Ovary (tissue), 3 donors: ENCODE results near the gene INVS.
"Not testable (repeated sequence)": the region's sequence is repeated elsewhere in the genome, so short reads cannot be mapped to it uniquely, and the experiment has no call there.

Source experiments
- EP300 ChIP-seq: sonication (generic); formaldehyde crosslinking; IDR thresholded peaks from one replicate; pipeline ENCODE4 v1.6.1; 2017; ENCODE audit warnings: antibody characterized with exemption
- POLR2A ChIP-seq: fragments of 450-650 bp; IDR thresholded peaks from one replicate; pipeline ENCODE4 v1.6.1; 2017; ENCODE audit warnings: antibody characterized with exemption, mild to moderate bottlenecking, moderate library complexity
- TF ChIP-seq, protein P1 (sequence below), 3 donors: fragments of 450-650 bp in 2 of 3; fragments of 200-600 bp in 1 of 3; IDR thresholded peaks; one replicate each; pipeline versions ENCODE4 v1.5.1 to v1.8.0; 2016 to 2022; ENCODE audit warnings: antibody characterized with exemption in 3 of 3, mild to moderate bottlenecking in 1 of 3
- donor health status: DM: no; HTN: no; CAD: no.

DNA sequence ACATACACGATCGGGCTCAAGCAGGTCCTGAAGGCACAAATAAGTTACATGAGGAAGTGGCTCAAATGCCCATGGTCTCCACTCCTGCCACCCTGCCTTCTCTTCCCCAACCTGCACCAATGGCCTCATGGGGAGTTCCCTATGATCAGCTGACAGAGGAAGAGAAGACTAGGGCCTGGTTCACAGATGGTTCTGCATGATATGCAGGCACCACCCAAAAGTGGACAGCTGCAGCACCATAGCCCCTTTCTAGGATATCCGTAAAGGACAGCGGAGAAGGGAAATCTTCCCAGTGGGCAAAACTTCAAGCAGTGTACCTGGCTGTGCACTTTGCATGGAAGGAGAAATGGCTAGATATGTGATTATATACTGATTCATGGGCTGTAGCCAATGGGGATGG is 22.8 kb upstream of the INVS start:
- TF ChIP-seq, protein P1, sequence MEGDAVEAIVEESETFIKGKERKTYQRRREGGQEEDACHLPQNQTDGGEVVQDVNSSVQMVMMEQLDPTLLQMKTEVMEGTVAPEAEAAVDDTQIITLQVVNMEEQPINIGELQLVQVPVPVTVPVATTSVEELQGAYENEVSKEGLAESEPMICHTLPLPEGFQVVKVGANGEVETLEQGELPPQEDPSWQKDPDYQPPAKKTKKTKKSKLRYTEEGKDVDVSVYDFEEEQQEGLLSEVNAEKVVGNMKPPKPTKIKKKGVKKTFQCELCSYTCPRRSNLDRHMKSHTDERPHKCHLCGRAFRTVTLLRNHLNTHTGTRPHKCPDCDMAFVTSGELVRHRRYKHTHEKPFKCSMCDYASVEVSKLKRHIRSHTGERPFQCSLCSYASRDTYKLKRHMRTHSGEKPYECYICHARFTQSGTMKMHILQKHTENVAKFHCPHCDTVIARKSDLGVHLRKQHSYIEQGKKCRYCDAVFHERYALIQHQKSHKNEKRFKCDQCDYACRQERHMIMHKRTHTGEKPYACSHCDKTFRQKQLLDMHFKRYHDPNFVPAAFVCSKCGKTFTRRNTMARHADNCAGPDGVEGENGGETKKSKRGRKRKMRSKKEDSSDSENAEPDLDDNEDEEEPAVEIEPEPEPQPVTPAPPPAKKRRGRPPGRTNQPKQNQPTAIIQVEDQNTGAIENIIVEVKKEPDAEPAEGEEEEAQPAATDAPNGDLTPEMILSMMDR (IDR thresholded peaks at IDR 0.05), result not testable (repeated sequence)
- TF ChIP-seq EP300, POLR2A: not testable (repeated sequence)
